SH-SY5Y (cell line): ENCODE results near the gene TSC22D2.

Experiments
- GATA2 ChIP-seq: IDR thresholded peaks from 2 replicates; pipeline ENCODE4 v1.6.1; 2011; ENCODE audit warnings: mild to moderate bottlenecking, low read depth, low read length
- GATA3 ChIP-seq: IDR thresholded peaks from 2 replicates; pipeline ENCODE4 v1.6.1; 2011; ENCODE audit warnings: low read depth, mild to moderate bottlenecking, low read length, moderate library complexity

GRCh38 chr3:150449169-150449721, 41.1 kb downstream of the TSC22D2 start:
- TF ChIP-seq GATA2 = no peak
- no peak for TF ChIP-seq GATA3
